K562 (cell line): ENCODE measurements around the gene FAM200B. TPM values are rescaled to one million over a fixed set of nuclear protein-coding genes. Genes with fewer than 3 reads are reported as not detected.

Experiments used
- ATAC-seq: fragments of 200-7000 bp; cut with Tn5 transposase; 3 replicates; pipeline ENCODE4 v1.9.1; 2020; ENCODE audit warnings: moderate library complexity
- BruUV-seq: library from RNA; stranded (reverse); fragments of 400-500 nt; replicated peaks from 2 replicates; lab custom pipeline; 2021; lab: Mats Ljungman, UMichigan
- CTCF ChIA-PET: fragments of 300-600 bp; formaldehyde crosslinking; extraction: SDS; loops from one replicate; lab custom pipeline; 2021; ENCODE audit warnings: low intra/inter-chr PET ratio; lab: Yijun Ruan, JAX
- POLR2A ChIA-PET: fragments of 300-600, 350-650 bp; sonication (Branson Sonifier 250); formaldehyde crosslinking; extraction: SDS; loops from one replicate; lab custom pipeline; 2021; ENCODE audit warnings: antibody characterized with exemption, inconsistent platforms; lab: Yijun Ruan, JAX
- DNase-seq, 4 experiments: peaks; one replicate each; pipeline versions ENCODE4 v3.0.0 to v3.0.0-alpha.2; 2011 to 2018; ENCODE audit warnings: low spot score in 3 of 4, mixed read lengths in 3 of 4; ENCODE audit errors: extremely low read depth in 1 of 4
- FAIRE-seq: peaks from 2 replicates; lab custom pipeline; 2011; peaks lifted over from hg19 to GRCh38; lab: Jason Lieb, UNC
- H2AFZ ChIP-seq: 2 replicates; pipeline ENCODE4 v1.6.0; 2011; ENCODE audit warnings: low read depth, low read length, control low read depth, inconsistent platforms
- H3K27ac ChIP-seq: fragments of 200-600 bp; 3 replicates; pipeline ENCODE4 v1.8.0; 2011; ENCODE audit warnings: low read depth, mild to moderate bottlenecking, control low read depth, inconsistent platforms, low read length, moderate library complexity, mixed read lengths; ENCODE audit errors: extremely low read depth
- H3K27me3 ChIP-seq, 2 experiments: fragments of 300-600 bp in 1 of 2; 2 replicates in 1 of 2; 3 replicates in 1 of 2; pipeline versions ENCODE4 v1.6.0 to v1.8.0; 2011; ENCODE audit warnings: inconsistent platforms in 2 of 2, low read length in 2 of 2, mild to moderate bottlenecking in 1 of 2, mixed read lengths in 1 of 2, moderate library complexity in 1 of 2; ENCODE audit not compliant: control insufficient read depth in 2 of 2, insufficient read depth in 2 of 2
- H3K36me3 ChIP-seq: fragments of 300-600 bp; 3 replicates; pipeline ENCODE4 v1.8.0; 2011; ENCODE audit warnings: mild to moderate bottlenecking, low read length, inconsistent platforms; ENCODE audit not compliant: control insufficient read depth, insufficient read depth
- H3K4me1 ChIP-seq, 2 experiments: fragments of 200-600 bp in 1 of 2; replicated peaks in 1 of 2; 2 replicates in 1 of 2; 3 replicates in 1 of 2; pipeline versions ENCODE4 v1.5.1 to v1.8.0; 2011; ENCODE audit warnings: inconsistent platforms in 2 of 2, low read length in 2 of 2, mild to moderate bottlenecking in 1 of 2, mixed read lengths in 1 of 2, moderate library complexity in 1 of 2; ENCODE audit not compliant: control insufficient read depth in 2 of 2, insufficient read depth in 2 of 2
- H3K4me2 ChIP-seq: 2 replicates; pipeline ENCODE4 v1.6.1; 2011; ENCODE audit warnings: low read length, control low read depth, inconsistent platforms, mixed read lengths; ENCODE audit not compliant: insufficient read depth
- H3K4me3 ChIP-seq: fragments of 200-600 bp; sonication (generic), shearing (Covaris generic); 2 replicates; pipeline ENCODE4 v1.5.1; 2016; ENCODE audit warnings: control low read depth, inconsistent platforms
- H3K79me2 ChIP-seq: fragments of 200-600 bp; 3 replicates; pipeline ENCODE4 v1.8.0; 2011; ENCODE audit warnings: low read length, inconsistent platforms; ENCODE audit not compliant: control insufficient read depth, insufficient read depth
- H3K9ac ChIP-seq, 2 experiments: 2 replicates each; pipeline versions ENCODE4 v1.6.0 to v1.6.1; 2011; ENCODE audit warnings: low read depth in 2 of 2, low read length in 2 of 2, control low read depth in 1 of 2, inconsistent platforms in 1 of 2, mild to moderate bottlenecking in 1 of 2, mixed read lengths in 1 of 2; ENCODE audit not compliant: insufficient read depth in 1 of 2
- H3K9me1 ChIP-seq: one replicate; pipeline ENCODE4 v1.6.0; 2011; ENCODE audit warnings: inconsistent platforms, mild to moderate bottlenecking, low read length, moderate library complexity; ENCODE audit not compliant: control insufficient read depth, insufficient read depth
- H3K9me3 ChIP-seq: replicated peaks from 2 replicates; pipeline ENCODE4 v1.5.1; 2011; ENCODE audit warnings: low read depth, low read length, inconsistent platforms; ENCODE audit not compliant: control insufficient read depth, insufficient read depth
- H4K20me1 ChIP-seq: replicated peaks from 2 replicates; pipeline ENCODE4 v1.6.1; 2011; ENCODE audit warnings: low read length, inconsistent platforms, mixed read lengths; ENCODE audit not compliant: control insufficient read depth, insufficient read depth
- AFF1 ChIP-seq, 2 experiments: fragments of 450-650 bp; IDR thresholded peaks; 2 replicates each; pipeline ENCODE4 v1.6.1; 2018; ENCODE audit warnings: mild to moderate bottlenecking in 2 of 2, low read depth in 1 of 2; ENCODE audit not compliant: partially characterized antibody in 2 of 2
- ARNT ChIP-seq, 2 experiments: fragments of 450-650 bp; IDR thresholded peaks; 2 replicates each; pipeline ENCODE4 v1.6.1; 2016; ENCODE audit warnings: mild to moderate bottlenecking in 1 of 2
- DDX20 ChIP-seq: fragments of 450-650 bp; IDR thresholded peaks from 2 replicates; pipeline ENCODE4 v1.6.1; 2016; ENCODE audit warnings: missing genetic modification characterization, low read depth, mild to moderate bottlenecking, missing compliant biosample characterization, moderate library complexity
- HNRNPK ChIP-seq: fragments of 200-400 bp; formaldehyde crosslinking; IDR thresholded peaks from one replicate; pipeline ENCODE4 v1.6.1; 2018; ENCODE audit warnings: mild to moderate bottlenecking, low read depth, low read length; ENCODE audit not compliant: poor library complexity, severe bottlenecking
- KDM4B ChIP-seq, 2 experiments: fragments of 450-650 bp in 1 of 2; sonication (generic) in 1 of 2; IDR thresholded peaks; 2 replicates each; pipeline ENCODE4 v1.6.1; 2016 to 2017; ENCODE audit warnings: borderline replicate concordance in 2 of 2, antibody characterized with exemption in 1 of 2, low read depth in 1 of 2, mild to moderate bottlenecking in 1 of 2
- RBM22 ChIP-seq: fragments of 200-400 bp; formaldehyde crosslinking; IDR thresholded peaks from 2 replicates; pipeline ENCODE4 v1.6.1; 2018; ENCODE audit warnings: low read length, low read depth; ENCODE audit not compliant: poor library complexity, severe bottlenecking
- ZNF75A ChIP-seq: fragments of 450-650 bp; formaldehyde crosslinking; IDR thresholded peaks from 2 replicates; pipeline ENCODE4 v1.4.0; 2020; ENCODE audit warnings: mild to moderate bottlenecking
- in situ Hi-C: fragments of 300-500 bp; cut with MboI; formaldehyde crosslinking; loops from 4 replicates; pipeline ENCODE4 v1.15.0; 2018; ENCODE audit warnings: inconsistent platforms, mixed read lengths
- intact Hi-C: fragments of 100-400 bp; cut with micrococcal nuclease; formaldehyde crosslinking; loops from 2 replicates; pipeline ENCODE4 v1.14.2; 2022
- polyA plus RNA-seq, 8 experiments: library from polyadenylated mRNA; depleted of rRNA in 4 of 8; stranded (reverse) in 5 of 8; unstranded in 3 of 8; fragments of >200 nt; fragmentation: Nextera tagmentation in 2 of 8; fragmentation: Illumina TruSeq in 1 of 8; extraction: Ambion mirVana in 2 of 8; extraction: Trizol in 1 of 8; gene quantifications; 2 replicates each; pipeline versions ENCODE4 v1.2.1 to v1.2.3, GENCODE V29; 2011 to 2014; ENCODE audit warnings: inconsistent platforms in 1 of 8, missing spikeins in 1 of 8
- total RNA-seq, 7 experiments: library from RNA; depleted of rRNA in 6 of 7; stranded (reverse); fragments of >200 nt in 6 of 7; fragmentation: Illumina TruSeq in 2 of 7; extraction: Trizol in 2 of 7; gene quantifications; 2 replicates each; pipeline versions ENCODE4 v1.2.1 to v1.2.3, GENCODE V29; 2011 to 2021; ENCODE audit warnings: low replicate concordance in 1 of 7
- TF ChIP-seq, protein P1 (sequence below), 2 experiments: fragments of 450-650 bp in 1 of 2; sonication (generic) in 1 of 2; formaldehyde crosslinking in 1 of 2; IDR thresholded peaks in 1 of 2; conservative IDR thresholded peaks in 1 of 2; 2 replicates each; pipeline versions ENCODE4 v1.6.1 to v1.8.1; 2016 to 2023; ENCODE audit warnings: mild to moderate bottlenecking in 2 of 2, moderate library complexity in 2 of 2, inconsistent platforms in 1 of 2, missing genetic modification reagents in 1 of 2

FAM200B gene
- total and polyA plus RNA-seq, 9 of the 15 experiments (the other 6 are each of a cell fraction or from before 2014, with no cell fraction given): 17.4 to 48.0 (median 25.5) TPM

DNA sequence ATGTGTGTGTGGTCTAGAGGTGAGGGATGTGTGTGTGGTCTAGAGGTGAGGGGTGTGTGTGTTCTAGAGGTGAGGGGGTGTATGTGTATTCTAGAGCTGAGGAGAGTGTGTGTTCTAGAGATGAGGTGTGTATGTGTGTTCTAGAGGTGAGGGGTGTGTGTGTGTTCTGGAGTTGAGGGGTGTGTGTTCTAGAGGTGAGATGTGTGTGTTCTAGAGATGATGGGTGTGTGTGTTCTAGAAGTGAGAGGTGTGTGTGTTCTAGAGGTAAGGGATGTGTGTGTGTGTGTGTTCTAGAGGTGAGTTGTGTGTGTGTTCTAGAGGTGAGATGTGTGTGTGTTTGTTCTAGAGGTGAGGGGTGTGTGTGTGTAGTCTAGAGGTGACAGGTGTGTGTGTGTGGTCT, 22.5 kb downstream of the FAM200B start:
- H4K20me1 ChIP-seq: no peaks in the 10 kb centered on the region
- peaks cover 0 to 14% of the 10 kb centered on the region in 2 experiments; a peak in 3 of 5 replicates for H3K27me3 ChIP-seq
- FAIRE-seq (no peak), DNase-seq (no peak), ATAC-seq (no peak)
- BruUV-seq: no TSS peak
- no peaks in the 10 kb centered on the region for H3K36me3 ChIP-seq
- no peaks in the 10 kb centered on the region for H3K4me1 ChIP-seq
- no peaks in the 10 kb centered on the region for H3K9me1 ChIP-seq
- H3K27ac ChIP-seq: no peak overlapping the region
- intact Hi-C loops: no loop called here
- no peak overlapping the region for H3K4me3 ChIP-seq
- no peak overlapping the region for H2AFZ ChIP-seq
- CTCF ChIA-PET: interaction anchor here (0.6 kb wide), 1 partner anchor 347 kb away, joined by 3 read pairs; no protein-coding TSS in a partner anchor
- no peak for TF ChIP-seq RBM22
- TF ChIP-seq HNRNPK: no peak
- TF ChIP-seq AFF1 (IDR thresholded peaks at IDR 0.05; ENCODE audit: low read depth in 1 of 2, partially characterized antibody in 2 of 2): no peak
- TF ChIP-seq ZNF75A (CRISPR knock-in tag): no peak
- TF ChIP-seq DDX20: no peak
- TF ChIP-seq, protein P1, sequence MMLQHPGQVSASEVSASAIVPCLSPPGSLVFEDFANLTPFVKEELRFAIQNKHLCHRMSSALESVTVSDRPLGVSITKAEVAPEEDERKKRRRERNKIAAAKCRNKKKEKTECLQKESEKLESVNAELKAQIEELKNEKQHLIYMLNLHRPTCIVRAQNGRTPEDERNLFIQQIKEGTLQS (IDR thresholded peaks at IDR 0.05): no peak
- TF ChIP-seq, protein P1 (CRISPR knock-in tag; conservative IDR thresholded peaks at IDR 0.05): no peak
- peak in 1 of 2 experiments; percentile 69; a peak in 1 of 4 replicates for TF ChIP-seq ARNT (IDR thresholded peaks at IDR 0.05)
- TF ChIP-seq KDM4B (IDR thresholded peaks at IDR 0.05; ENCODE audit: borderline replicate concordance in 2 of 2, low read depth in 1 of 2): no peak
- in situ Hi-C loops: no loop called here
- no peak overlapping the region for H3K9ac ChIP-seq
- H3K79me2 ChIP-seq: no peaks in the 10 kb centered on the region
- no peak overlapping the region for H3K4me2 ChIP-seq
- H3K9me3 ChIP-seq: no peaks in the 10 kb centered on the region
- POLR2A ChIA-PET: no interaction called here
